Loucy (cell line): Measurements from ENCODE around the gene PTPRZ1.

Experiments used
- H2AFZ ChIP-seq: fragments of 200-600 bp; sonication (generic); 2 replicates; pipeline ENCODE4 v1.6.0; 2016; ENCODE audit warnings: antibody characterized with exemption, mild to moderate bottlenecking, low read length, moderate library complexity
- H3F3A ChIP-seq: fragments of 200-600 bp; 2 replicates; pipeline ENCODE4 v1.6.0; 2016; ENCODE audit warnings: antibody characterized with exemption, low read depth, mild to moderate bottlenecking
- H3K27me3 ChIP-seq: fragments of 200-600 bp; sonication (generic); 2 replicates; pipeline ENCODE4 v1.6.1; 2014; ENCODE audit warnings: low read length, mild to moderate bottlenecking; ENCODE audit not compliant: insufficient read depth, poor library complexity, severe bottlenecking
- H3K36me3 ChIP-seq: fragments of 200-600 bp; sonication (generic); 2 replicates; pipeline ENCODE4 v1.6.1; 2016; ENCODE audit warnings: low read length; ENCODE audit not compliant: insufficient read depth
- H3K4me1 ChIP-seq: fragments of 200-600 bp; sonication (generic); 2 replicates; pipeline ENCODE4 v1.5.1; 2014; ENCODE audit warnings: low read length, mild to moderate bottlenecking; ENCODE audit not compliant: insufficient read depth, poor library complexity, severe bottlenecking
- H3K4me2 ChIP-seq: fragments of 200-600 bp; sonication (generic); 2 replicates; pipeline ENCODE4 v1.6.0; 2014; ENCODE audit warnings: antibody characterized with exemption, low read length, low read depth, mild to moderate bottlenecking; ENCODE audit not compliant: poor library complexity, severe bottlenecking
- H3K4me3 ChIP-seq: fragments of 200-600 bp; sonication (generic); 2 replicates; pipeline ENCODE4 v1.5.1; 2014; ENCODE audit warnings: low read length, mild to moderate bottlenecking, mixed read lengths; ENCODE audit not compliant: poor library complexity, severe bottlenecking
- H3K79me2 ChIP-seq: fragments of 200-600 bp; sonication (generic); 2 replicates; pipeline ENCODE4 v1.6.1; 2014; ENCODE audit warnings: low read length; ENCODE audit not compliant: insufficient read depth
- H3K9ac ChIP-seq: fragments of 200-600 bp; sonication (generic); 2 replicates; pipeline ENCODE4 v1.6.0; 2014; ENCODE audit warnings: mild to moderate bottlenecking, low read depth, low read length, moderate library complexity; ENCODE audit not compliant: poor library complexity, severe bottlenecking
- H3K9me2 ChIP-seq: fragments of 200-600 bp; sonication (generic); replicated peaks from 2 replicates; pipeline ENCODE4 v1.6.1; 2016; ENCODE audit warnings: low read depth, low read length, mixed read lengths
- H3K9me3 ChIP-seq: fragments of 200-600 bp; sonication (generic); 2 replicates; pipeline ENCODE4 v1.6.1; 2014; ENCODE audit warnings: mild to moderate bottlenecking, antibody characterized with exemption, low read length, low read depth; ENCODE audit not compliant: insufficient read depth
- H4K20me1 ChIP-seq: fragments of 200-600 bp; sonication (generic); 2 replicates; pipeline ENCODE4 v1.6.0; 2014; ENCODE audit warnings: antibody characterized with exemption, low read length, mild to moderate bottlenecking; ENCODE audit not compliant: insufficient read depth, poor library complexity, severe bottlenecking
- CTCF ChIP-seq: fragments of 200-600 bp; sonication (generic); conservative IDR thresholded peaks from 2 replicates; pipeline ENCODE4 v1.5.1; 2014; ENCODE audit warnings: mild to moderate bottlenecking, antibody characterized with exemption, low read length
- EZH2phosphoT487 ChIP-seq: fragments of 200-600 bp; IDR thresholded peaks from 2 replicates; pipeline ENCODE4 v1.6.1; 2018; ENCODE audit warnings: antibody characterized with exemption, mild to moderate bottlenecking, moderate library complexity, borderline replicate concordance

The PTPRZ1 gene

GRCh38 chr7:121945480-121946236 is 72.7 kb downstream of the PTPRZ1 start:
- no peak overlapping the region for H2AFZ ChIP-seq
- TF ChIP-seq CTCF (no peak), EZH2phosphoT487 (no peak)

GRCh38 chr7:121953164-121953563 is 80.2 kb downstream of the PTPRZ1 start:
- Histone ChIP-seq H3K36me3 (no peaks in the 10 kb centered on the region), H4K20me1 (no peaks in the 10 kb centered on the region), H3K4me1 (no peaks in the 10 kb centered on the region), H3K4me3 (no peak overlapping the region), H3K4me2 (no peak overlapping the region), H2AFZ (no peak overlapping the region), H3K79me2 (no peaks in the 10 kb centered on the region), H3K9ac (no peak overlapping the region), H3K9me3 (no peaks in the 10 kb centered on the region), H3K27me3 (no peaks in the 10 kb centered on the region), H3K9me2 (no peaks in the 10 kb centered on the region), H3F3A (no peaks in the 10 kb centered on the region)
- no peak for TF ChIP-seq CTCF
- TF ChIP-seq EZH2phosphoT487, result no peak

More at GRCh38 chr7:121945480-121946236, 72.7 kb downstream of the PTPRZ1 start:
- Histone ChIP-seq H3K79me2 (no peaks in the 10 kb centered on the region), H3F3A (no peaks in the 10 kb centered on the region), H3K4me2 (no peak overlapping the region), H3K4me3 (no peak overlapping the region), H3K36me3 (no peaks in the 10 kb centered on the region), H3K9me3 (no peaks in the 10 kb centered on the region), H3K27me3 (no peaks in the 10 kb centered on the region), H4K20me1 (no peaks in the 10 kb centered on the region), H3K4me1 (no peaks in the 10 kb centered on the region), H3K9me2 (no peaks in the 10 kb centered on the region), H3K9ac (no peak overlapping the region)

GRCh38 chr7:121953601-121954000 is 80.6 kb downstream of the PTPRZ1 start:
- Histone ChIP-seq H3K27me3 (no peaks in the 10 kb centered on the region), H2AFZ (no peak overlapping the region), H3K4me3 (no peak overlapping the region), H3K36me3 (no peaks in the 10 kb centered on the region), H3K9ac (no peak overlapping the region), H3K4me2 (no peak overlapping the region), H3K4me1 (no peaks in the 10 kb centered on the region), H3F3A (no peaks in the 10 kb centered on the region), H3K9me3 (no peaks in the 10 kb centered on the region), H4K20me1 (no peaks in the 10 kb centered on the region), H3K9me2 (no peaks in the 10 kb centered on the region), H3K79me2 (no peaks in the 10 kb centered on the region)
- TF ChIP-seq EZH2phosphoT487 (no peak), CTCF (no peak)
